ENCODE data around the gene MCC. TPM values are rescaled to one million over a fixed set of nuclear protein-coding genes. Genes with fewer than 3 reads are reported as not detected.
A peak's percentile ranks its signal among the peaks of the same experiment; 100 is the strongest.

MCC gene
- total RNA-seq, 1 experiment from 2014 or later: 7.6 TPM

GRCh38 chr5:113293975-113294310, 194.3 kb downstream of the MCC start:
- Mint-ChIP-seq H3K4me1 (peaks cover 51 to 57% of the 10 kb centered on the region in 2 experiments), H3K36me3 (ENCODE audit: insufficient read depth in 1 of 3, low read depth in 3 of 3) (no peaks in the 10 kb centered on the region), H3K27me3 (ENCODE audit: low read depth) (peaks cover 43% of the 10 kb centered on the region), H3K4me3 (peak overlapping the region; percentile 85 to 97), H3K27ac (peak overlapping the region in 1 of 3 experiments; percentile 92; a peak in 3 of 7 replicates), H3K9me3 (no peaks in the 10 kb centered on the region)
- peak overlapping the region; percentile 69 for H3K9ac ChIP-seq (ENCODE audit: extremely low read depth, insufficient read length, low read length)
- H3K27me3 ChIP-seq (ENCODE audit: insufficient read depth, low read length): peaks cover 2% of the 10 kb centered on the region; the same call in 1 of the 2 replicates
- no peak overlapping the region; the same call in 1 of the 2 replicates for H3K14ac ChIP-seq (ENCODE audit: insufficient read depth, low read length)
- no peak overlapping the region for H2BK5ac ChIP-seq (ENCODE audit: insufficient read length, low read length)
- no peak for DNase-seq
- no peak overlapping the region for H3T11ph ChIP-seq (ENCODE audit: low read length)
- H3K4ac ChIP-seq (ENCODE audit: low read depth, low read length): no peak overlapping the region
- H2BK12ac ChIP-seq (ENCODE audit: insufficient read length, low read depth, low read length): no peak overlapping the region
- H3K79me1 ChIP-seq (ENCODE audit: insufficient read depth, low read depth, low read length, poor library complexity, severe bottlenecking): no peaks in the 10 kb centered on the region
- H4K20me1 ChIP-seq (ENCODE audit: control insufficient read depth, insufficient read depth, insufficient read length): no peaks in the 10 kb centered on the region
- no peak for TF ChIP-seq CTCF (conservative IDR thresholded peaks at IDR 0.05)
- no peaks in the 10 kb centered on the region for H3K9me3 ChIP-seq (ENCODE audit: control insufficient read depth, low read depth, low read length)
- no peak overlapping the region for H2BK15ac ChIP-seq (ENCODE audit: low read depth, low read length)
- H3K4me2 ChIP-seq (ENCODE audit: insufficient read depth, insufficient read length, low read length): peak overlapping the region; percentile 99
- H3K23ac ChIP-seq (ENCODE audit: insufficient read length, low read depth, low read length): no peak overlapping the region
- H2BK20ac ChIP-seq (ENCODE audit: low read depth, low read length, poor library complexity, severe bottlenecking): no peak overlapping the region
- WGBS (ENCODE audit: extremely low coverage, insufficient read length, low lambda C conversion rate): no CpG with 5 or more reads among the region's 11 CpGs
- peaks cover 21% of the 10 kb centered on the region for H3K4me1 ChIP-seq (ENCODE audit: insufficient read depth, low read length)
- peaks cover 24% of the 10 kb centered on the region for H3K23me2 ChIP-seq (ENCODE audit: insufficient read length, low read depth, low read length, poor library complexity, severe bottlenecking)
- H4K8ac ChIP-seq (replicated peaks; ENCODE audit: insufficient read length, low read depth, low read length): no peak overlapping the region
- H3K18ac ChIP-seq (ENCODE audit: insufficient read length, low read depth, low read length): peak overlapping the region; percentile 3
- peaks cover 3% of the 10 kb centered on the region; the same call in 1 of the 2 replicates for H3K79me2 ChIP-seq (ENCODE audit: insufficient read depth, low read length)
- no peak overlapping the region for H4K91ac ChIP-seq (ENCODE audit: insufficient read length, low read depth, low read length)
- H2AFZ ChIP-seq (ENCODE audit: low read length): no peak overlapping the region
- no peak overlapping the region for H3K27ac ChIP-seq (ENCODE audit: insufficient read length, low read depth, low read length)
- no peak overlapping the region for H2BK120ac ChIP-seq (ENCODE audit: low read depth, low read length, poor library complexity, severe bottlenecking)
- H4K5ac ChIP-seq (ENCODE audit: insufficient read length, low read depth, low read length): no peak overlapping the region
- no peak overlapping the region for H3K56ac ChIP-seq (ENCODE audit: insufficient read length, low read depth, low read length)
- H2AK5ac ChIP-seq (ENCODE audit: insufficient read length, low read length): no peak overlapping the region

Measured in H9 (cell line).